Activated naive CD4-positive, alpha-beta T cell (primary cell): ENCODE measurements around the gene HLCS.

Experiments
- DNase-seq, 4 experiments: peaks; one replicate each; lab custom pipeline; 2025; lab: John Stamatoyannopoulos, UW

Gene HLCS

GRCh38 chr21:36883532-36884486 lies 82.7 kb downstream of the HLCS start:
- no peak for DNase-seq

GRCh38 chr21:36882776-36883175 lies 83.7 kb downstream of the HLCS start:
- DNase-seq: no peak

- DNase-seq: no peak
Measured at GRCh38 chr21:36881228-36881627, 85.2 kb downstream of the HLCS start.

- no peak for DNase-seq
Measured at GRCh38 chr21:36879827-36880226, 86.6 kb downstream of the HLCS start.

- DNase-seq: no peak
Measured at GRCh38 chr21:36877741-36878140, 88.7 kb downstream of the HLCS start.

- no peak for DNase-seq
Measured at GRCh38 chr21:36874665-36875064, 91.8 kb downstream of the HLCS start.

- DNase-seq: no peak
Measured at GRCh38 chr21:36873513-36873912, 93.0 kb downstream of the HLCS start.

- no peak for DNase-seq
Measured at GRCh38 chr21:36867291-36867905, 99.1 kb downstream of the HLCS start.

GRCh38 chr21:36866419-36866818 lies 100.0 kb downstream of the HLCS start:
- DNase-seq: no peak

- no peak for DNase-seq
Measured at GRCh38 chr21:36864974-36865373, 101.5 kb downstream of the HLCS start.

GRCh38 chr21:36863260-36863659 lies 103.2 kb downstream of the HLCS start:
- no peak for DNase-seq

- DNase-seq: no peak
Measured at GRCh38 chr21:36861595-36862323, 104.7 kb downstream of the HLCS start.

- no peak for DNase-seq
Measured at GRCh38 chr21:36860736-36861594, 105.5 kb downstream of the HLCS start.

GRCh38 chr21:36859744-36860501 lies 106.5 kb downstream of the HLCS start:
- peak in 1 of 4 experiments; percentile 2 for DNase-seq

GRCh38 chr21:36858320-36858957 lies 108.0 kb downstream of the HLCS start:
- DNase-seq: no peak

- no peak for DNase-seq
Measured at GRCh38 chr21:36856643-36857042, 109.8 kb downstream of the HLCS start.

GRCh38 chr21:36854391-36854790 lies 112.1 kb downstream of the HLCS start:
- DNase-seq: no peak

- DNase-seq: no peak
Measured at GRCh38 chr21:36852864-36853263, 113.6 kb downstream of the HLCS start.

- DNase-seq: no peak
Measured at GRCh38 chr21:36852293-36852692, 114.2 kb downstream of the HLCS start.

- DNase-seq: no peak
Measured at GRCh38 chr21:36851121-36851520, 115.3 kb downstream of the HLCS start.
